Right lobe of liver (tissue), 6 donors: Measurements from ENCODE around the gene RXFP4. TPM values are rescaled to one million over a fixed set of nuclear protein-coding genes. Genes with fewer than 3 reads are reported as not detected.
A peak's percentile ranks its signal among the peaks of the same experiment; 100 is the strongest.

Experiments used
- ATAC-seq, 4 donors: fragments of 200-7000 bp; cut with Tn5 transposase; one replicate each; pipeline ENCODE4 v1.9.1; 2020; ENCODE audit warnings: mild to moderate bottlenecking in 4 of 4, moderate library complexity in 4 of 4
- DNase-seq, 3 donors: peaks; one replicate each; pipeline ENCODE4 v3.0.0-alpha.2; 2020
- H3K27ac ChIP-seq, 3 donors: fragments of 200-600 bp; one replicate each; pipeline ENCODE4 v1.8.0; 2022
- H3K27me3 ChIP-seq, 2 donors: fragments of 200-600 bp; one replicate each; pipeline ENCODE4 v1.8.0; 2022
- H3K36me3 ChIP-seq, 4 donors: fragments of 200-600 bp; sonication (generic) in 1 of 4; one replicate each; pipeline versions ENCODE4 v1.5.1 to v1.8.0; 2017 to 2022; ENCODE audit warnings: control low read depth in 1 of 4
- H3K4me1 ChIP-seq, 4 donors: fragments of 200-600 bp; sonication (generic) in 1 of 4; one replicate each; pipeline versions ENCODE4 v1.5.1 to v1.8.0; 2017 to 2022; ENCODE audit warnings: control low read depth in 1 of 4
- H3K4me3 ChIP-seq, 3 donors: fragments of 200-600 bp; one replicate each; pipeline ENCODE4 v1.8.0; 2022
- H3K9me3 ChIP-seq, 4 donors: fragments of 200-600 bp; sonication (generic) in 1 of 4; one replicate each; pipeline versions ENCODE4 v1.5.1 to v1.8.0; 2017 to 2022; ENCODE audit warnings: control low read depth in 1 of 4
- CTCF ChIP-seq, 4 donors: fragments of 200-600 bp in 3 of 4; fragments of 450-650 bp in 1 of 4; IDR thresholded peaks; one replicate each; pipeline versions ENCODE4 v1.5.1 to v1.8.0; 2016 to 2022; ENCODE audit warnings: antibody characterized with exemption in 4 of 4, mild to moderate bottlenecking in 2 of 4
- POLR2A ChIP-seq: fragments of 450-650 bp; IDR thresholded peaks from one replicate; pipeline ENCODE4 v1.6.1; 2017; ENCODE audit warnings: antibody characterized with exemption, mild to moderate bottlenecking
- WGBS: methylation state at CpG from one replicate; pipeline ENCODE4 v1.1.6; 2018; ENCODE audit warnings: low coverage, low lambda C conversion rate; ENCODE audit not compliant: insufficient coverage; ENCODE audit errors: missing lambda C conversion rate; 5-methylcytosine and 5-hydroxymethylcytosine counted together
- intact Hi-C, 2 donors: fragments of 100-400 bp; cut with DNase I; formaldehyde crosslinking; loops; one replicate each; pipeline versions ENCODE4 v1.11.2 to v1.14.1; 2022
- total RNA-seq, 6 experiments: library from RNA; depleted of rRNA in 2 of 6; stranded (reverse); fragments of >200 nt in 2 of 6; fragmentation: NEBNext Ultra II Directional in 3 of 6; extraction: Animal tissue kit (Norgen Biotek cat#: 25700) in 3 of 6; gene quantifications; one replicate each; pipeline versions ENCODE4 v1.1.0 to v1.2.4, GENCODE V29; 2016 to 2023
- donor health status: DM: no; HTN: yes; CAD: no.
- donor health status: DM: no; HTN: no; CAD: no.
- donor health status: DM: no; HTN: no; CAD: no.
- donor health status: DM: no; HTN: yes; CAD: no.
- donor health status: DM: no; HTN: yes; CAD: no.

The RXFP4 gene
- total RNA-seq, 6 experiments from 2014 or later = not detected

GRCh38 chr1:155954645-155955044, 13.2 kb downstream of the RXFP4 start:
- no peaks in the 10 kb centered on the region for H3K4me1 ChIP-seq
- H3K27ac ChIP-seq = no peak overlapping the region
- H3K4me3 ChIP-seq = no peak overlapping the region
- 100% methylated on average over 3 of the region's 3 CpGs for WGBS
- no peaks in the 10 kb centered on the region for H3K9me3 ChIP-seq
- H3K27me3 ChIP-seq = no peaks in the 10 kb centered on the region
- intact Hi-C loops = no loop called here
- ATAC-seq = no peak
- no peak for DNase-seq
- TF ChIP-seq POLR2A (no peak), CTCF (IDR thresholded peaks at IDR 0.05) (no peak)
- H3K36me3 ChIP-seq = peaks cover 0 to 60% (median 8%) of the 10 kb centered on the region in 4 donors

GRCh38 chr1:155957411-155957915, 16.0 kb downstream of the RXFP4 start:
- H3K27ac ChIP-seq = no peak overlapping the region
- H3K9me3 ChIP-seq = no peaks in the 10 kb centered on the region
- no peaks in the 10 kb centered on the region for H3K4me1 ChIP-seq
- TF ChIP-seq POLR2A (no peak), CTCF (IDR thresholded peaks at IDR 0.05) (no peak)
- intact Hi-C loops = no loop called here
- peaks cover 0 to 52% (median 6%) of the 10 kb centered on the region in 4 donors for H3K36me3 ChIP-seq
- no peak overlapping the region for H3K4me3 ChIP-seq
- no peak for ATAC-seq
- DNase-seq = no peak
- no peaks in the 10 kb centered on the region for H3K27me3 ChIP-seq
- 100% methylated on average over 1 of the region's 12 CpGs for WGBS

- 83% methylated on average over 2 of the region's 3 CpGs for WGBS
- no peak overlapping the region for H3K27ac ChIP-seq
- DNase-seq = no peak
Observed at GRCh38 chr1:155960081-155960745, 18.8 kb downstream of the RXFP4 start.

GRCh38 chr1:155961937-155962336, 20.5 kb downstream of the RXFP4 start:
- Histone ChIP-seq H3K27me3 (no peaks in the 10 kb centered on the region), H3K36me3 (peaks cover 0 to 39% (median 4%) of the 10 kb centered on the region in 4 donors), H3K4me1 (no peaks in the 10 kb centered on the region), H3K4me3 (no peak overlapping the region), H3K27ac (no peak overlapping the region), H3K9me3 (no peaks in the 10 kb centered on the region)
- ATAC-seq (peak; percentile 52 to 76 (median 62)), DNase-seq (peak in 2 of 3 donors; percentile 53 to 55)
- intact Hi-C loops = no loop called here
- TF ChIP-seq POLR2A (no peak), CTCF (IDR thresholded peaks at IDR 0.05) (no peak)
- WGBS = 57% methylated on average over 7 of the region's 14 CpGs

More at GRCh38 chr1:155960081-155960745, 18.8 kb downstream of the RXFP4 start:
- intact Hi-C loops = no loop called here
- ATAC-seq = no peak
- peaks cover 0 to 44% (median 3%) of the 10 kb centered on the region in 4 donors for H3K36me3 ChIP-seq
- TF ChIP-seq CTCF (IDR thresholded peaks at IDR 0.05) (no peak), POLR2A (no peak)
- H3K27me3 ChIP-seq = no peaks in the 10 kb centered on the region
- no peaks in the 10 kb centered on the region for H3K9me3 ChIP-seq
- H3K4me3 ChIP-seq = no peak overlapping the region
- no peaks in the 10 kb centered on the region for H3K4me1 ChIP-seq
